Spinal cord (tissue), 10 donors: Measurements from ENCODE around the gene PRRT1. TPM values are rescaled to one million over a fixed set of nuclear protein-coding genes. Genes with fewer than 3 reads are reported as not detected.
"Not testable (repeated sequence)": the region's sequence is repeated elsewhere in the genome, so short reads cannot be mapped to it uniquely, and the experiment has no call there.

Experiments used
- DNase-seq, 6 donors: peaks; one replicate each; pipeline versions ENCODE4 v3.0.0 to v3.0.0-alpha.2; 2013 to 2015; ENCODE audit warnings: low spot score in 6 of 6, low read depth in 4 of 6
- H3K27ac ChIP-seq: one replicate; pipeline ENCODE4 v1.5.1; 2013; ENCODE audit warnings: low read depth, low read length, control low read depth
- H3K27me3 ChIP-seq: one replicate; pipeline ENCODE4 v1.6.1; 2013; ENCODE audit warnings: low read length; ENCODE audit not compliant: control insufficient read depth, insufficient read depth
- H3K36me3 ChIP-seq: one replicate; pipeline ENCODE4 v1.6.1; 2013; ENCODE audit warnings: low read length; ENCODE audit not compliant: control insufficient read depth, insufficient read depth
- H3K4me1 ChIP-seq: one replicate; pipeline ENCODE4 v1.6.1; 2013; ENCODE audit warnings: low read length; ENCODE audit not compliant: control insufficient read depth, insufficient read depth
- H3K4me3 ChIP-seq: one replicate; pipeline ENCODE4 v1.5.1; 2013; ENCODE audit warnings: low read depth, low read length, control low read depth
- H3K9me3 ChIP-seq: one replicate; pipeline ENCODE4 v1.6.1; 2013; ENCODE audit warnings: low read length; ENCODE audit not compliant: control insufficient read depth, insufficient read depth
- WGBS: methylation state at CpG from one replicate; pipeline ENCODE4 v1.1.5; 2013; ENCODE audit warnings: missing lambda C conversion rate; ENCODE audit not compliant: insufficient coverage; 5-methylcytosine and 5-hydroxymethylcytosine counted together
- polyA plus RNA-seq, 2 donors: library from polyadenylated mRNA; unstranded; fragments of 120-200 nt; gene quantifications; one replicate each; pipeline ENCODE4 v1.2.1, GENCODE V29; 2013; ENCODE audit not compliant: insufficient read length in 2 of 2
- total RNA-seq, 2 donors: library from RNA; depleted of rRNA in 1 of 2; stranded (reverse); fragments of 120-200 nt in 1 of 2; fragments of >200 nt in 1 of 2; gene quantifications; one replicate each; pipeline versions ENCODE4 v1.2.3 to v1.2.4, GENCODE V29; 2013 to 2014
- donor health status: healthy.

Gene PRRT1
- total and polyA plus RNA-seq, 4 donors, result 0.83 to 17.7 (median 8.2) TPM

GRCh38 chr6:32144238-32144637 lies 7.5 kb downstream of the PRRT1 start:
- WGBS, result no CpG with 5 or more reads among the region's 7 CpGs
- not testable (repeated sequence) for H3K27ac ChIP-seq, H3K27me3 ChIP-seq, H3K9me3 ChIP-seq, DNase-seq, H3K36me3 ChIP-seq, H3K4me3 ChIP-seq
- H3K4me1 ChIP-seq, result peaks cover 11% of the 10 kb centered on the region

DNA sequence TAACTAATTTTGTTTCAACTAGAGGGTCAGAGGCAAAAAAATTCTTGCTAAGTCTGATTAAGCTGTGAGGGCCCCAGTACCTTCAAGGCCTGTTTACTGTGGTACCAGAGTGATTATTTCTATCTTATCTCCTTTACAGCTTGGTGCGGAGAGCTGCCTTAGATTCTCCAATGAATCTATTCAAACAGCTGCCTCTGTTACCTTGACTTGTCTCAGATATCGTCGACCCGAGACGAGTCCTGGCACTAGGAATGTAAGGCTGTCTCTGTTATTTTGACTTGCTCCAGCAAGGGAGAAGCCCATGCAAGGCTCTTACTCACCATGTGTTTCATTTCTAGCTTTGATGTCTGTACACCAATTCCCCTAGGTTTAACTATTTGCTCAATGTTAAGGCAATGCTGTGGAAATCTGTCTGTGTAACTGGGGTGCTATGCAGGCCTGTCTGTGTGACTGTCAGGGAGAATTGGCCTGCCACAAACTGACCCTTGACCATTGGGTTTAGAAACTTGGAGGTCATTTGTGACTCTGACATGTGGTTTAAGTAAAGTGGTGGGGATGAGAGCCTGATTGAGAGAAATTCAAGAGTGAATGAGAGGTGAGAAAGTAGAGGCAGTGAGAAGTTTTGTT lies 11.2 kb downstream of the PRRT1 start:
- 87% methylated on average over 4 of the region's 5 CpGs for WGBS
- Histone ChIP-seq H3K4me3 (no peak overlapping the region), H3K9me3 (no peaks in the 10 kb centered on the region), H3K27ac (no peak overlapping the region), H3K36me3 (no peaks in the 10 kb centered on the region), H3K4me1 (no peaks in the 10 kb centered on the region), H3K27me3 (no peaks in the 10 kb centered on the region)
- no peak for DNase-seq

DNA sequence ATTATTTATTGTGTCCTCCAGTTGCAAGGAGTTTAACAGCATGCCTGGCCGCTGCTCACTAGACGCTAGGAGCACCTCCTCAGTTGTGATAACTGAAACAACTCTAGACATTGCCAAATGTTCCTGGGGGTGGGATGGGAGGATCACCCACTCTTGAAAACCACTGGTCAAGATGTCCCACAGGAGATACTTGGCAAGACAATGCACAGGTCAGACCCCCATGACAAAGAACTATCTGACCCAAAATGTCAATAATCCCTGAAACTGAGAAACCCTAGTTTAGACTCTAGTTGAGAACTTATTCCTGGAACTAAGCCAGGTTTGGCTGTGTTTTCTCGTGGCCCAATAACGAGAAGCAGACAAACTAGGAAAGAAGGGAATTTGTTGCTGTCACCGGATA lies 12.1 kb downstream of the PRRT1 start:
- H3K36me3 ChIP-seq, result no peaks in the 10 kb centered on the region
- no peak overlapping the region for H3K4me3 ChIP-seq
- H3K4me1 ChIP-seq, result no peaks in the 10 kb centered on the region
- no peaks in the 10 kb centered on the region for H3K9me3 ChIP-seq
- DNase-seq, result no peak
- no peak overlapping the region for H3K27ac ChIP-seq
- 38% methylated on average over 2 of the region's 5 CpGs for WGBS
- H3K27me3 ChIP-seq, result no peaks in the 10 kb centered on the region

DNA sequence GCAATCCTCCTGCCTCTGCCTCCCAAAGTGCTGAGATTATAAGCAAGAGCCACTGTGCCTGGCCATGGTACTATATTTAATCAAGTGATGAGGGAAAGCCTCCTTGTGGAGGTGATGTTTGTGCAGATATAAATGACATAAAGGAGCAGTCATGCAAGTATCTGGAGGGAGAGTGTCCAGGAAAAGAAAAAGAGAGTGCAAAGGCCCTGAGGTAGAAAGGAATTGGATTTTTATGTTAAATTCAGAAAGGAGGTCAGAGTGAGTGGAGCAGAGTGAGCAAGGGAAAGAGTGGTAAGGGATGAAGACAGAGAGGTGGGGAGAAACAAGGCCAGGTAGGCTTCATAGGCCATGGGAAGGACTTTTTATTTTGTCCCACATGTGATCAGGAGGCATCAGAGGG lies 14.3 kb downstream of the PRRT1 start:
- Histone ChIP-seq H3K4me1 (no peaks in the 10 kb centered on the region), H3K36me3 (no peaks in the 10 kb centered on the region), H3K27me3 (no peaks in the 10 kb centered on the region), H3K9me3 (no peaks in the 10 kb centered on the region), H3K27ac (no peak overlapping the region), H3K4me3 (no peak overlapping the region)
- DNase-seq, result no peak

DNA sequence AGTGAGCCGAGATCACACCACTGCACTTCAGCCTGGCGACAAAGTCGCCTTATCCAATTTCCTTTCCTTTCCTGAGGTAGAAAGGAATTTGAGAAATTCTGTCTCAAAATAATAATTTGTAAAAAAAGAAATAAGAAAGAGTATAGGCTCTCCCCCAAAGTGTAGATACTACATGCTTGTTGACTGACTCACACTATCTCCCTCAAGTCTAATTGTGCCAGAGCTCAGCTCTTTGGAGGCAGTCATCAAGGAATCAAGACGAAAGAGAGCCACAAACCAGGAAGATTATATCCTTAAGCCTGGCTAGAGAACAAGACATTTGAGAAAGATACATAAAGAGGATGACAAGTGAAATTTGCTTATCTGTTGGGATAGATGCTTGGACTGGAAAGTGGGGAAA lies 18.0 kb downstream of the PRRT1 start:
- peaks cover 16% of the 10 kb centered on the region for H3K4me1 ChIP-seq
- no CpG with 5 or more reads among the region's 4 CpGs for WGBS
- H3K4me3 ChIP-seq, result no peak overlapping the region
- no peaks in the 10 kb centered on the region for H3K36me3 ChIP-seq
- H3K27me3 ChIP-seq, result no peaks in the 10 kb centered on the region
- H3K27ac ChIP-seq, result no peak overlapping the region
- no peak for DNase-seq
- no peaks in the 10 kb centered on the region for H3K9me3 ChIP-seq

DNA sequence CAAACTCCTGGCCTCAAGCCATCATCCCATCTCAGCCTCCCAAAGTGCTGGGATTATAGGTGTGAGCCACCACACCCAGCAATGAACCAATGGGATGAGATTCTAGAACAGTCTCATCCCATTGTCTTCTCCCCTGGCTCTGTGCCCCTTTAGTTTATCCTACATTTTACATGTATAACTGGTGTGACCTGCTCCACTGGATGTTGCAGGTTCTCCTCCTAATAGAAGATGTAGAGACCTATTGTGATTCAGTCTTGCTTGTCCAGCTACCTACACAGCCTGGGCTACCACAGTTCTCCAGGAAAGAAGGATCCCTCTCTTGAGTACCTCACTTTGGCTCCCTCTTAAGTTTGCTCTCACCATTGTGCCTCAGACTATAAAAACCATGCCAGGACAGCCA lies 19.6 kb downstream of the PRRT1 start:
- Histone ChIP-seq H3K9me3 (no peaks in the 10 kb centered on the region), H3K4me3 (no peak overlapping the region), H3K27ac (no peak overlapping the region), H3K36me3 (no peaks in the 10 kb centered on the region), H3K27me3 (no peaks in the 10 kb centered on the region), H3K4me1 (peaks cover 27% of the 10 kb centered on the region)
- DNase-seq, result no peak

DNA sequence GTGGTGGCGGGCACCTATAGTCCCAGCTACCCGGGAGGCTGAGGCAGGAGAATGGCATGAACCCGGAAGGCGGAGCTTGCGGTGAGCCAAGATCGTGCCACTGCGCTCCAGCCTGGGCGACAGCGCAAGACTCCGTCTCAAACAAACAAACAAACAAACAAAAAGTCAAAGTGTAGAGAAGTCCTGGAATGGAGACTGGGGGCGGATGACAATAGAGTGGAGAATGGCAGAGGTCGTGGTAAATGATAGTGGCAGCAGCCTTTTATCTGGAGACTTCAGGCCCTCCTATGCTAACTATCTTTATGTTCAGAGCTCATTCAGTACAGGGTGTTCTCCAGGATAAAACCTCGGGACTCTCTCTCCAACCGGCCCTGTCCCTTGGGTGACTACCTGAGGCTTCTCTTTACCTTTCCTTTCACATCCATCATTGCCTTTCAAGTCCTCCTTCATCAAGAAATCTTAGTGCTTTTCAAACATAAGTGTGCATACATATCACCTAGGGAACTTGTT lies 20.2 kb downstream of the PRRT1 start:
- Histone ChIP-seq H3K27ac (no peak overlapping the region), H3K36me3 (peaks cover 2% of the 10 kb centered on the region), H3K4me1 (peaks cover 31% of the 10 kb centered on the region), H3K9me3 (no peaks in the 10 kb centered on the region), H3K27me3 (no peaks in the 10 kb centered on the region), H3K4me3 (no peak overlapping the region)
- DNase-seq, result no peak
- WGBS, result 86% methylated on average over 4 of the region's 14 CpGs

DNA sequence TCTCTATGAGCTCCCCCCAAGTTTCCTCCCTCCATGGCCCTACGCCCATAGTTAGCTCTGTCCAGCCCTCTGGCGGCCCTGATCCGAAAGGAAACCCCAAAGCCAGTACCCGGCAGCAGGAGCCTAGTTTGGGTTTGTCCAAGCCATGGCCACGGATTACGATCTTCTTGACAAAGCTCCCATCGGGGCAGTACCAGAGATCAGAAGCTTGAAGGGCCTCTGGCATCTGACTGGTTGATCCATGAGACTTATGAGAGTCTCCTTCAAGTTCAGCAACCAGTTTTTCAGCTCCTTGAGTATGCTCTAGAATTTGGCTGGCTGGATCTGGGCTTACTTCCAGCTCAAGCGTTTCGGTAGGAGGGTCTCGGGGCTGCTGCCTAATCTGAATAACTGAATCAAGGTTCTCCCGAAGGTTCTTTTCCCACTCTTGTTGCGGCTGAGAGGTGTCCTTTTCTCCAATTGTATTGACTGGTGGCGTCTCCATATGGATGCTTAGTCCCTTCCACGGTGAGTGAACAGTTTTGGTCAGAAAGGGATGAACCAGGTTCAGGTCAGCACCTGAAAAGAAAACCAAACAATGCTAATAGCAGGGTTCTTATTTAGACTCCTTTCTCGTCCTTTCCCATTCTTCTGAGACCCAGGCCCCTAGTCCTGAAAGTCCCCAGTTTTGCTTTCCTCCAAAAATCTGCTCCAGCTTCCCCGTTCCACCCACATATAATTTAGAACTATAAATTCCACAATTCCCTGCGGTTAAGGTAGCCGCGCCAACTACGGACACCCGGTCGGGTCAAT lies 22.2 kb downstream of the PRRT1 start:
- Histone ChIP-seq H3K4me1 (peaks cover 31% of the 10 kb centered on the region), H3K36me3 (peaks cover 17% of the 10 kb centered on the region), H3K9me3 (no peaks in the 10 kb centered on the region), H3K27me3 (no peaks in the 10 kb centered on the region), H3K4me3 (peak overlapping the region; percentile 78), H3K27ac (peak overlapping the region; percentile 88)
- DNase-seq, result peak in 1 of 6 donors; percentile 83
- WGBS, result 40% methylated on average over 22 of the region's 22 CpGs

- Histone ChIP-seq H3K4me3 (peak overlapping the region; percentile 99), H3K36me3 (peaks cover 23% of the 10 kb centered on the region), H3K27ac (peak overlapping the region; percentile 99), H3K4me1 (peaks cover 31% of the 10 kb centered on the region), H3K27me3 (no peaks in the 10 kb centered on the region), H3K9me3 (no peaks in the 10 kb centered on the region)
- 85% methylated on average over 13 of the region's 13 CpGs for WGBS
- no peak for DNase-seq
Measured at GRCh38 chr6:32128751-32129296, 22.9 kb downstream of the PRRT1 start.
